Neural cell (in vitro differentiated cells): ENCODE data around the gene NUCB1. TPM values are rescaled to one million over a fixed set of nuclear protein-coding genes. Genes with fewer than 3 reads are reported as not detected.

Experiments used
- H2AFZ ChIP-seq: fragments of 200-600, 300-800 bp; sonication (generic), shearing (Covaris generic); 2 replicates; pipeline ENCODE4 v1.6.0; 2014; ENCODE audit warnings: low read depth, mild to moderate bottlenecking, antibody characterized with exemption, low read length, moderate library complexity
- H3F3A ChIP-seq: fragments of 200-600 bp; shearing (Covaris generic); 2 replicates; pipeline ENCODE4 v1.6.1; 2016; ENCODE audit warnings: mild to moderate bottlenecking, moderate library complexity, mixed read lengths, antibody characterized with exemption, low read length; ENCODE audit not compliant: insufficient read depth, poor library complexity, severe bottlenecking
- H3K27ac ChIP-seq: fragments of 200-600, 300-800 bp; sonication (generic), shearing (Covaris generic); 2 replicates; pipeline ENCODE4 v1.5.1; 2014; ENCODE audit warnings: mild to moderate bottlenecking, low read length, moderate library complexity
- H3K27me3 ChIP-seq: fragments of 300-800, 200-600 bp; sonication (generic), shearing (Covaris generic); 2 replicates; pipeline ENCODE4 v1.6.0; 2014; ENCODE audit warnings: mild to moderate bottlenecking, low read depth, low read length, moderate library complexity; ENCODE audit not compliant: insufficient read depth
- H3K36me3 ChIP-seq: fragments of 300-800, 200-600 bp; sonication (generic), shearing (Covaris generic); 2 replicates; pipeline ENCODE4 v1.5.1; 2014; ENCODE audit warnings: mild to moderate bottlenecking, antibody characterized with exemption, low read length, moderate library complexity; ENCODE audit not compliant: insufficient read depth
- H3K4me2 ChIP-seq: fragments of 300-800, 200-600 bp; sonication (generic), shearing (Covaris generic); 2 replicates; pipeline ENCODE4 v1.6.0; 2014; ENCODE audit warnings: mild to moderate bottlenecking, low read length
- H3K4me3 ChIP-seq: fragments of 300-800, 200-600 bp; sonication (generic), shearing (Covaris generic); 2 replicates; pipeline ENCODE4 v1.5.1; 2014; ENCODE audit warnings: mild to moderate bottlenecking, low read length, moderate library complexity
- H3K79me2 ChIP-seq: fragments of 200-600 bp; shearing (Covaris generic); replicated peaks from 2 replicates; pipeline ENCODE4 v1.6.0; 2014; ENCODE audit warnings: mild to moderate bottlenecking, low read length, moderate library complexity; ENCODE audit not compliant: insufficient read depth
- H3K9ac ChIP-seq: fragments of 300-800, 200-600 bp; sonication (generic), shearing (Covaris generic); 2 replicates; pipeline ENCODE4 v1.6.1; 2016; ENCODE audit warnings: mild to moderate bottlenecking, low read length, mixed read lengths
- H3K9me2 ChIP-seq: fragments of 200-600 bp; shearing (Covaris generic); 2 replicates; pipeline ENCODE4 v1.6.1; 2016; ENCODE audit warnings: mild to moderate bottlenecking, low read length, mixed read lengths; ENCODE audit not compliant: insufficient read depth
- H3K9me3 ChIP-seq: fragments of 200-600, 300-800 bp; sonication (generic), shearing (Covaris generic); 2 replicates; pipeline ENCODE4 v1.6.1; 2016; ENCODE audit warnings: mild to moderate bottlenecking, mixed run types, low read length, moderate library complexity, mixed read lengths
- H4K20me1 ChIP-seq: fragments of 200-600 bp; shearing (Covaris generic); 2 replicates; pipeline ENCODE4 v1.6.1; 2016; ENCODE audit warnings: mild to moderate bottlenecking, mixed run types; ENCODE audit not compliant: insufficient read depth
- EP300 ChIP-seq: fragments of 450-650 bp; conservative IDR thresholded peaks from 2 replicates; pipeline ENCODE4 v1.6.1; 2014; ENCODE audit warnings: antibody characterized with exemption, mild to moderate bottlenecking, moderate library complexity; ENCODE audit not compliant: poor library complexity, severe bottlenecking
- EZH2 ChIP-seq: fragments of 200-600, 300-800 bp; shearing (Covaris generic), sonication (generic); IDR thresholded peaks from 2 replicates; pipeline ENCODE4 v1.6.1; 2014; ENCODE audit warnings: antibody characterized with exemption, low read length, borderline replicate concordance, mild to moderate bottlenecking; ENCODE audit not compliant: insufficient read depth, poor library complexity, severe bottlenecking
- MXI1 ChIP-seq: fragments of 450-650 bp; conservative IDR thresholded peaks from 2 replicates; pipeline ENCODE4 v1.6.1; 2014; ENCODE audit warnings: antibody characterized with exemption, mild to moderate bottlenecking; ENCODE audit not compliant: poor library complexity, severe bottlenecking
- POLR2AphosphoS5 ChIP-seq: IDR thresholded peaks from 2 replicates; pipeline ENCODE4 v1.6.1; 2012
- RAD21 ChIP-seq: fragments of 450-650 bp; conservative IDR thresholded peaks from 2 replicates; pipeline ENCODE4 v1.6.1; 2014; ENCODE audit warnings: antibody characterized with exemption, mild to moderate bottlenecking, moderate library complexity
- SMC3 ChIP-seq: fragments of 450-650 bp; conservative IDR thresholded peaks from 2 replicates; pipeline ENCODE4 v1.6.1; 2014; ENCODE audit warnings: antibody characterized with exemption, mild to moderate bottlenecking, moderate library complexity; ENCODE audit not compliant: poor library complexity
- TAF1 ChIP-seq: IDR thresholded peaks from 2 replicates; pipeline ENCODE4 v1.6.1; 2012; ENCODE audit warnings: low read depth
- polyA plus RNA-seq: library from polyadenylated mRNA; depleted of rRNA; stranded (reverse); fragments of >200 nt; gene quantifications from 2 replicates; pipeline ENCODE4 v1.2.3, GENCODE V29; 2014
- TF ChIP-seq, protein P1 (sequence below): IDR thresholded peaks from 2 replicates; pipeline ENCODE4 v1.6.1; 2012; ENCODE audit warnings: borderline replicate concordance
- TF ChIP-seq, protein P2 (sequence below): fragments of 450-650 bp; IDR thresholded peaks from 2 replicates; pipeline ENCODE4 v1.5.1; 2014; ENCODE audit warnings: antibody characterized with exemption, mild to moderate bottlenecking, moderate library complexity; ENCODE audit not compliant: poor library complexity, severe bottlenecking

Gene NUCB1
- polyA plus RNA-seq, 1 donor from 2014 or later: 80.0 TPM

DNA sequence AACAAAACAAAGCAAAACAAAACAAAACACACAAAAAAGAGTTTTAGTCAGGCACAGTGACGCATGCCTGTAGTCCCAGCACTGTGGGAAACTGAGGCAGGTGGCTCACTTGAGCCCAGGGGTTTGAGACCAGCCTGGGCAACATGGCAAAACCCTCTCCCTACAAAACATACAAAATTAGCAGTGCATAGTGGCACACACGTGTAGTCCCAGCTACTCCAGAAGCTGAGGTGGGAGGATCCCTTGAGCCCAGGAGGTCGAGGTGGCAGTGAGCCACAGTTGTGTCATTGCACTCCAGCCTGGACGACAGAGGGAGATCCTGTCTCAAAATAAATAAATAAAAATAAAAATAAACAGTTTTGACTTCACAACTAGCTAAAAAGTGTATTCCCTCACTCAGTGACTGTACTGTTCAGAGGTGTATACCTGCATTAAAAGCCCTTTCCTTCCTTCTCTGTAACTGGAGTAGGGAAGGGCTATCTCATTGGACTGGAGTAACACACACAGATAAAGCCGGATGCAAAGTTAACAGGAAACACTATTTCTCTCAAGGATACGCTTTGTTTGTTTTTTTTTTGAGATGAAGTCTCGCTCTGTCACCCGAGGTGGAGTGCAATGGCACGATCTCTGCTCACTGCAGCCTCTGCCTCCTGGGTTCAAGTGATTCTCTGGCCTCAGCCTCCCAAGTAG lies 50.9 kb downstream of the NUCB1 start:
- Histone ChIP-seq H3F3A (no peaks in the 10 kb centered on the region), H4K20me1 (no peaks in the 10 kb centered on the region), H3K9me2 (no peaks in the 10 kb centered on the region), H3K4me2 (no peak overlapping the region), H3K27ac (no peak overlapping the region), H3K27me3 (no peaks in the 10 kb centered on the region), H3K79me2 (peaks cover 9% of the 10 kb centered on the region), H3K9me3 (no peaks in the 10 kb centered on the region), H3K36me3 (no peaks in the 10 kb centered on the region), H2AFZ (no peak overlapping the region), H3K4me3 (no peak overlapping the region), H3K9ac (no peak overlapping the region)
- TF ChIP-seq EP300: no peak
- TF ChIP-seq, protein P1, sequence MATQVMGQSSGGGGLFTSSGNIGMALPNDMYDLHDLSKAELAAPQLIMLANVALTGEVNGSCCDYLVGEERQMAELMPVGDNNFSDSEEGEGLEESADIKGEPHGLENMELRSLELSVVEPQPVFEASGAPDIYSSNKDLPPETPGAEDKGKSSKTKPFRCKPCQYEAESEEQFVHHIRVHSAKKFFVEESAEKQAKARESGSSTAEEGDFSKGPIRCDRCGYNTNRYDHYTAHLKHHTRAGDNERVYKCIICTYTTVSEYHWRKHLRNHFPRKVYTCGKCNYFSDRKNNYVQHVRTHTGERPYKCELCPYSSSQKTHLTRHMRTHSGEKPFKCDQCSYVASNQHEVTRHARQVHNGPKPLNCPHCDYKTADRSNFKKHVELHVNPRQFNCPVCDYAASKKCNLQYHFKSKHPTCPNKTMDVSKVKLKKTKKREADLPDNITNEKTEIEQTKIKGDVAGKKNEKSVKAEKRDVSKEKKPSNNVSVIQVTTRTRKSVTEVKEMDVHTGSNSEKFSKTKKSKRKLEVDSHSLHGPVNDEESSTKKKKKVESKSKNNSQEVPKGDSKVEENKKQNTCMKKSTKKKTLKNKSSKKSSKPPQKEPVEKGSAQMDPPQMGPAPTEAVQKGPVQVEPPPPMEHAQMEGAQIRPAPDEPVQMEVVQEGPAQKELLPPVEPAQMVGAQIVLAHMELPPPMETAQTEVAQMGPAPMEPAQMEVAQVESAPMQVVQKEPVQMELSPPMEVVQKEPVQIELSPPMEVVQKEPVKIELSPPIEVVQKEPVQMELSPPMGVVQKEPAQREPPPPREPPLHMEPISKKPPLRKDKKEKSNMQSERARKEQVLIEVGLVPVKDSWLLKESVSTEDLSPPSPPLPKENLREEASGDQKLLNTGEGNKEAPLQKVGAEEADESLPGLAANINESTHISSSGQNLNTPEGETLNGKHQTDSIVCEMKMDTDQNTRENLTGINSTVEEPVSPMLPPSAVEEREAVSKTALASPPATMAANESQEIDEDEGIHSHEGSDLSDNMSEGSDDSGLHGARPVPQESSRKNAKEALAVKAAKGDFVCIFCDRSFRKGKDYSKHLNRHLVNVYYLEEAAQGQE: no peak
- no peak for TF ChIP-seq EZH2
- TF ChIP-seq TAF1: no peak
- no peak for TF ChIP-seq RAD21
- no peak for TF ChIP-seq MXI1
- TF ChIP-seq, protein P2, sequence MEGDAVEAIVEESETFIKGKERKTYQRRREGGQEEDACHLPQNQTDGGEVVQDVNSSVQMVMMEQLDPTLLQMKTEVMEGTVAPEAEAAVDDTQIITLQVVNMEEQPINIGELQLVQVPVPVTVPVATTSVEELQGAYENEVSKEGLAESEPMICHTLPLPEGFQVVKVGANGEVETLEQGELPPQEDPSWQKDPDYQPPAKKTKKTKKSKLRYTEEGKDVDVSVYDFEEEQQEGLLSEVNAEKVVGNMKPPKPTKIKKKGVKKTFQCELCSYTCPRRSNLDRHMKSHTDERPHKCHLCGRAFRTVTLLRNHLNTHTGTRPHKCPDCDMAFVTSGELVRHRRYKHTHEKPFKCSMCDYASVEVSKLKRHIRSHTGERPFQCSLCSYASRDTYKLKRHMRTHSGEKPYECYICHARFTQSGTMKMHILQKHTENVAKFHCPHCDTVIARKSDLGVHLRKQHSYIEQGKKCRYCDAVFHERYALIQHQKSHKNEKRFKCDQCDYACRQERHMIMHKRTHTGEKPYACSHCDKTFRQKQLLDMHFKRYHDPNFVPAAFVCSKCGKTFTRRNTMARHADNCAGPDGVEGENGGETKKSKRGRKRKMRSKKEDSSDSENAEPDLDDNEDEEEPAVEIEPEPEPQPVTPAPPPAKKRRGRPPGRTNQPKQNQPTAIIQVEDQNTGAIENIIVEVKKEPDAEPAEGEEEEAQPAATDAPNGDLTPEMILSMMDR: no peak
- TF ChIP-seq POLR2AphosphoS5: no peak
- TF ChIP-seq SMC3: no peak

DNA sequence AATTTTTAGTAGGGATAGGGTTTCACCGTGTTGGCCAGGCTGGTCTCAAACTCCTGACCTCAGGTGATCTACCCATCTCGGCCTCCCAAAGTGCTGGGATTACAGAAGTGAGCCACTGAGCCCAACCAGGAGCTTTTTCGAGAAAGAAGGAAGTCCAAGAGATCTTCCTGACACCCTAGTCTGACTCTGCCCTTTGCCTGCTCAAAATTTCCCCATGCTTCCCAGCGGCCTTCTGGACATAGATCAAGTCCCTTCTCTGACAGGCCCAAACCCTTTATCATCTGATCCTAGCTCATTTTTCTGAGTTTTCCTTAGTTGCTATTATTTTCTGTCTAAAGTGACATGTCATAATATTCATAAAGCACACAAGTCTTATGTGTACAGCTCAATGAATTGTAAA lies 53.0 kb downstream of the NUCB1 start:
- H3K4me3 ChIP-seq: no peak overlapping the region
- H3F3A ChIP-seq: no peaks in the 10 kb centered on the region
- no peak overlapping the region for H3K4me2 ChIP-seq
- H2AFZ ChIP-seq: no peak overlapping the region
- H3K9ac ChIP-seq: no peak overlapping the region
- H4K20me1 ChIP-seq: no peaks in the 10 kb centered on the region
- H3K36me3 ChIP-seq: no peaks in the 10 kb centered on the region
- no peaks in the 10 kb centered on the region for H3K9me2 ChIP-seq
- H3K79me2 ChIP-seq: peaks cover 9% of the 10 kb centered on the region
- no peak overlapping the region for H3K27ac ChIP-seq
- TF ChIP-seq EZH2 (no peak), TAF1 (no peak), MXI1 (no peak), SMC3 (no peak)
- TF ChIP-seq, protein P1: no peak
- H3K27me3 ChIP-seq: no peaks in the 10 kb centered on the region
- H3K9me3 ChIP-seq: no peaks in the 10 kb centered on the region
